Spinal cord (tissue), 10 donors: ENCODE data around the gene ATP6V0E1. TPM values are rescaled to one million over a fixed set of nuclear protein-coding genes. Genes with fewer than 3 reads are reported as not detected.

ENCODE experiments used
- DNase-seq, 6 donors: peaks; one replicate each; pipeline versions ENCODE4 v3.0.0 to v3.0.0-alpha.2; 2013 to 2015; ENCODE audit warnings: low spot score in 6 of 6, low read depth in 4 of 6
- H3K27ac ChIP-seq: one replicate; pipeline ENCODE4 v1.5.1; 2013; ENCODE audit warnings: low read depth, low read length, control low read depth
- H3K27me3 ChIP-seq: one replicate; pipeline ENCODE4 v1.6.1; 2013; ENCODE audit warnings: low read length; ENCODE audit not compliant: control insufficient read depth, insufficient read depth
- H3K36me3 ChIP-seq: one replicate; pipeline ENCODE4 v1.6.1; 2013; ENCODE audit warnings: low read length; ENCODE audit not compliant: control insufficient read depth, insufficient read depth
- H3K4me1 ChIP-seq: one replicate; pipeline ENCODE4 v1.6.1; 2013; ENCODE audit warnings: low read length; ENCODE audit not compliant: control insufficient read depth, insufficient read depth
- H3K4me3 ChIP-seq: one replicate; pipeline ENCODE4 v1.5.1; 2013; ENCODE audit warnings: low read depth, low read length, control low read depth
- H3K9me3 ChIP-seq: one replicate; pipeline ENCODE4 v1.6.1; 2013; ENCODE audit warnings: low read length; ENCODE audit not compliant: control insufficient read depth, insufficient read depth
- whole genome bisulfite sequencing: methylation state at CpG from one replicate; pipeline ENCODE4 v1.1.5; 2013; ENCODE audit warnings: missing lambda C conversion rate; ENCODE audit not compliant: insufficient coverage; 5-methylcytosine and 5-hydroxymethylcytosine counted together
- polyA plus RNA-seq, 2 donors: library from polyadenylated mRNA; unstranded; fragments of 120-200 nt; gene quantifications; one replicate each; pipeline ENCODE4 v1.2.1, GENCODE V29; 2013; ENCODE audit not compliant: insufficient read length in 2 of 2
- total RNA-seq, 2 donors: library from RNA; depleted of rRNA in 1 of 2; stranded (reverse); fragments of 120-200 nt in 1 of 2; fragments of >200 nt in 1 of 2; gene quantifications; one replicate each; pipeline versions ENCODE4 v1.2.3 to v1.2.4, GENCODE V29; 2013 to 2014
- donor health status: healthy.

The ATP6V0E1 gene
- total and polyA plus RNA-seq, 4 donors: 127 to 198 (median 134) TPM

GRCh38 chr5:172943283-172943841 is 40.2 kb upstream of the ATP6V0E1 start:
- WGBS: 41% methylated on average over 10 of the region's 18 CpGs
- Histone ChIP-seq H3K36me3 (peaks cover 75% of the 10 kb centered on the region), H3K27ac (peak overlapping the region; percentile 15), H3K9me3 (no peaks in the 10 kb centered on the region), H3K4me1 (peaks cover 13% of the 10 kb centered on the region), H3K4me3 (no peak overlapping the region), H3K27me3 (no peaks in the 10 kb centered on the region)
- DNase-seq: no peak

GRCh38 chr5:172943906-172944305 is 39.7 kb upstream of the ATP6V0E1 start:
- WGBS: 75% methylated on average over 5 of the region's 8 CpGs
- no peak for DNase-seq

GRCh38 chr5:172944741-172945140 is 38.8 kb upstream of the ATP6V0E1 start:
- Histone ChIP-seq H3K27me3 (no peaks in the 10 kb centered on the region), H3K36me3 (peaks cover 70% of the 10 kb centered on the region), H3K27ac (no peak overlapping the region), H3K4me1 (peaks cover 4% of the 10 kb centered on the region), H3K4me3 (no peak overlapping the region), H3K9me3 (no peaks in the 10 kb centered on the region)
- DNase-seq: no peak
- WGBS: 96% methylated on average over 5 of the region's 6 CpGs

More at GRCh38 chr5:172943906-172944305, 39.7 kb upstream of the ATP6V0E1 start:
- Histone ChIP-seq H3K27me3 (no peaks in the 10 kb centered on the region), H3K4me1 (peaks cover 13% of the 10 kb centered on the region), H3K27ac (no peak overlapping the region), H3K9me3 (no peaks in the 10 kb centered on the region), H3K36me3 (peaks cover 71% of the 10 kb centered on the region), H3K4me3 (no peak overlapping the region)

- WGBS: 100% methylated on average over 6 of the region's 6 CpGs
- H3K4me1 ChIP-seq: peaks cover under 1% of the 10 kb centered on the region
- H3K4me3 ChIP-seq: no peak overlapping the region
- no peak overlapping the region for H3K27ac ChIP-seq
- no peaks in the 10 kb centered on the region for H3K9me3 ChIP-seq
- H3K36me3 ChIP-seq: peaks cover 69% of the 10 kb centered on the region
- DNase-seq: no peak
- no peaks in the 10 kb centered on the region for H3K27me3 ChIP-seq
Observed at GRCh38 chr5:172945151-172945550, 38.4 kb upstream of the ATP6V0E1 start.

- WGBS: 84% methylated on average over 7 of the region's 7 CpGs
Observed at GRCh38 chr5:172946146-172946545, 37.4 kb upstream of the ATP6V0E1 start.

GRCh38 chr5:172949426-172949825 is 34.1 kb upstream of the ATP6V0E1 start:
- no peak for DNase-seq
- Histone ChIP-seq H3K27ac (no peak overlapping the region), H3K9me3 (no peaks in the 10 kb centered on the region), H3K27me3 (no peaks in the 10 kb centered on the region), H3K4me3 (no peak overlapping the region), H3K4me1 (no peaks in the 10 kb centered on the region), H3K36me3 (peaks cover 62% of the 10 kb centered on the region)
- 100% methylated on average over 2 of the region's 3 CpGs for WGBS

More at GRCh38 chr5:172946146-172946545, 37.4 kb upstream of the ATP6V0E1 start:
- H3K9me3 ChIP-seq: no peaks in the 10 kb centered on the region
- no peaks in the 10 kb centered on the region for H3K4me1 ChIP-seq
- no peak for DNase-seq
- H3K27ac ChIP-seq: no peak overlapping the region
- peaks cover 77% of the 10 kb centered on the region for H3K36me3 ChIP-seq
- H3K4me3 ChIP-seq: no peak overlapping the region
- H3K27me3 ChIP-seq: no peaks in the 10 kb centered on the region

- Histone ChIP-seq H3K36me3 (peaks cover 53% of the 10 kb centered on the region), H3K27ac (no peak overlapping the region), H3K9me3 (no peaks in the 10 kb centered on the region), H3K4me1 (no peaks in the 10 kb centered on the region), H3K27me3 (no peaks in the 10 kb centered on the region), H3K4me3 (no peak overlapping the region)
- WGBS: 95% methylated on average over 7 of the region's 12 CpGs
- no peak for DNase-seq
Observed at GRCh38 chr5:172950176-172950965, 33.2 kb upstream of the ATP6V0E1 start.

GRCh38 chr5:172951371-172952033 is 32.1 kb upstream of the ATP6V0E1 start:
- Histone ChIP-seq H3K27me3 (no peaks in the 10 kb centered on the region), H3K9me3 (no peaks in the 10 kb centered on the region), H3K36me3 (peaks cover 42% of the 10 kb centered on the region), H3K27ac (no peak overlapping the region), H3K4me1 (no peaks in the 10 kb centered on the region), H3K4me3 (no peak overlapping the region)
- no peak for DNase-seq
- 87% methylated on average over 9 of the region's 11 CpGs for WGBS

GRCh38 chr5:172952034-172952511 is 31.5 kb upstream of the ATP6V0E1 start:
- Histone ChIP-seq H3K4me1 (no peaks in the 10 kb centered on the region), H3K36me3 (peaks cover 37% of the 10 kb centered on the region), H3K4me3 (no peak overlapping the region), H3K27me3 (no peaks in the 10 kb centered on the region), H3K27ac (no peak overlapping the region), H3K9me3 (no peaks in the 10 kb centered on the region)
- DNase-seq: no peak
- WGBS: 97% methylated on average over 3 of the region's 4 CpGs
